ENCODE results near the gene TACR1. TPM values are rescaled to one million over a fixed set of nuclear protein-coding genes. Genes with fewer than 3 reads are reported as not detected.
"Not testable (repeated sequence)": the region's sequence is repeated elsewhere in the genome, so short reads cannot be mapped to it uniquely, and the experiment has no call there.

The TACR1 gene
- polyA plus RNA-seq, 1 experiment: 0.30 TPM

- no peak for TF ChIP-seq CTCF (IDR thresholded peaks at IDR 0.05; ENCODE audit: low read depth, low read length)
- peaks cover 2% of the 10 kb centered on the region for H3K27me3 ChIP-seq (ENCODE audit: control insufficient read depth, insufficient read depth, low read length)
- DNase-seq (ENCODE audit: low read depth, low spot score): no peak
- H3K9me3 ChIP-seq (ENCODE audit: control insufficient read depth, insufficient read depth, low read length): no peaks in the 10 kb centered on the region
- no peak overlapping the region for H3K4me3 ChIP-seq (ENCODE audit: low read depth, low read length)
- POLR2A ChIA-PET: no interaction called here
- no peak overlapping the region for H3K27ac ChIP-seq (ENCODE audit: low read depth, low read length)
- CTCF ChIA-PET: no interaction called here
Observed at GRCh38 chr2:75174519-75174918, 24.8 kb downstream of the TACR1 start.

GRCh38 chr2:75173740-75174139, 25.6 kb downstream of the TACR1 start:
- no peak for DNase-seq (ENCODE audit: low read depth, low spot score)
- CTCF ChIA-PET: no interaction called here

GRCh38 chr2:75171423-75171822, 27.9 kb downstream of the TACR1 start:
- DNase-seq (ENCODE audit: low read depth, low spot score); CTCF ChIA-PET; POLR2A ChIA-PET; H3K27ac ChIP-seq (ENCODE audit: low read depth, low read length); H3K27me3 ChIP-seq (ENCODE audit: control insufficient read depth, insufficient read depth, low read length); H3K4me3 ChIP-seq (ENCODE audit: low read depth, low read length); H3K9me3 ChIP-seq (ENCODE audit: control insufficient read depth, insufficient read depth, low read length): not testable (repeated sequence)

More at GRCh38 chr2:75173740-75174139, 25.6 kb downstream of the TACR1 start:
- H3K27me3 ChIP-seq (ENCODE audit: control insufficient read depth, insufficient read depth, low read length): peaks cover 2% of the 10 kb centered on the region
- no peak overlapping the region for H3K27ac ChIP-seq (ENCODE audit: low read depth, low read length)
- H3K9me3 ChIP-seq (ENCODE audit: control insufficient read depth, insufficient read depth, low read length): no peaks in the 10 kb centered on the region
- POLR2A ChIA-PET: no interaction called here
- no peak for TF ChIP-seq CTCF (IDR thresholded peaks at IDR 0.05; ENCODE audit: low read depth, low read length)
- H3K4me3 ChIP-seq (ENCODE audit: low read depth, low read length): no peak overlapping the region

- Histone ChIP-seq H3K9me3 (ENCODE audit: control insufficient read depth, insufficient read depth, low read length) (no peaks in the 10 kb centered on the region), H3K27me3 (ENCODE audit: control insufficient read depth, insufficient read depth, low read length) (peaks cover 8% of the 10 kb centered on the region), H3K4me3 (ENCODE audit: low read depth, low read length) (no peak overlapping the region), H3K27ac (ENCODE audit: low read depth, low read length) (no peak overlapping the region)
- TF ChIP-seq CTCF (IDR thresholded peaks at IDR 0.05; ENCODE audit: low read depth, low read length): no peak
- POLR2A ChIA-PET: no interaction called here
- CTCF ChIA-PET: no interaction called here
- no peak for DNase-seq (ENCODE audit: low read depth, low spot score)
Observed at GRCh38 chr2:75170889-75171288, 28.4 kb downstream of the TACR1 start.

GRCh38 chr2:75168186-75168585, 31.1 kb downstream of the TACR1 start:
- Histone ChIP-seq H3K27me3 (ENCODE audit: control insufficient read depth, insufficient read depth, low read length) (peaks cover 6% of the 10 kb centered on the region), H3K27ac (ENCODE audit: low read depth, low read length) (no peak overlapping the region), H3K9me3 (ENCODE audit: control insufficient read depth, insufficient read depth, low read length) (no peaks in the 10 kb centered on the region), H3K4me3 (ENCODE audit: low read depth, low read length) (no peak overlapping the region)
- no peak for TF ChIP-seq CTCF (IDR thresholded peaks at IDR 0.05; ENCODE audit: low read depth, low read length)
- DNase-seq (ENCODE audit: low read depth, low spot score): no peak
- ChIA-PET POLR2A (no interaction called here), CTCF (no interaction called here)

- POLR2A ChIA-PET: no interaction called here
- CTCF ChIA-PET: no interaction called here
- Histone ChIP-seq H3K4me3 (ENCODE audit: low read depth, low read length) (no peak overlapping the region), H3K9me3 (ENCODE audit: control insufficient read depth, insufficient read depth, low read length) (no peaks in the 10 kb centered on the region), H3K27ac (ENCODE audit: low read depth, low read length) (no peak overlapping the region), H3K27me3 (ENCODE audit: control insufficient read depth, insufficient read depth, low read length) (peaks cover 6% of the 10 kb centered on the region)
- TF ChIP-seq CTCF (IDR thresholded peaks at IDR 0.05; ENCODE audit: low read depth, low read length): no peak
- no peak for DNase-seq (ENCODE audit: low read depth, low spot score)
Observed at GRCh38 chr2:75166491-75166890, 32.8 kb downstream of the TACR1 start.

All from AG04450 (cell line).